ENCODE results near the gene TUBA8.
A peak's percentile ranks its signal among the peaks of the same experiment; 100 is the strongest.

The TUBA8 gene

GRCh38 chr22:18091916-18092526 is 18.6 kb upstream of the TUBA8 start:
- TF ChIP-seq TSHZ2 (CRISPR knock-in tag; IDR thresholded peaks at IDR 0.05) (no peak), PPARA (CRISPR knock-in tag; IDR thresholded peaks at IDR 0.05; ENCODE audit: borderline replicate concordance) (no peak), OSR1 (CRISPR knock-in tag; IDR thresholded peaks at IDR 0.05) (no peak), CREB5 (CRISPR knock-in tag; IDR thresholded peaks at IDR 0.05; ENCODE audit: low read depth) (no peak), ZNF70 (CRISPR knock-in tag; IDR thresholded peaks at IDR 0.05) (no peak), ISL1 (CRISPR knock-in tag; IDR thresholded peaks at IDR 0.05) (no peak), GLIS3 (CRISPR knock-in tag; IDR thresholded peaks at IDR 0.05) (no peak), ZNF565 (CRISPR knock-in tag; conservative IDR thresholded peaks at IDR 0.05; ENCODE audit: low read depth) (no peak), RARB (CRISPR knock-in tag; IDR thresholded peaks at IDR 0.05) (no peak), ZC3H10 (CRISPR knock-in tag; IDR thresholded peaks at IDR 0.05) (no peak), TCF4 (CRISPR knock-in tag; IDR thresholded peaks at IDR 0.05; ENCODE audit: borderline replicate concordance) (no peak), ZNF8 (CRISPR knock-in tag; IDR thresholded peaks at IDR 0.05) (no peak), POU6F1 (CRISPR knock-in tag; IDR thresholded peaks at IDR 0.05; ENCODE audit: borderline replicate concordance, low read depth) (no peak), ZFP3 (CRISPR knock-in tag; IDR thresholded peaks at IDR 0.05) (no peak), ESRRG (CRISPR knock-in tag; IDR thresholded peaks at IDR 0.05) (no peak), ZFP30 (CRISPR knock-in tag; IDR thresholded peaks at IDR 0.05) (no peak), ARNTL (CRISPR knock-in tag; IDR thresholded peaks at IDR 0.05; ENCODE audit: borderline replicate concordance, low read depth) (no peak), BACH2 (CRISPR knock-in tag; IDR thresholded peaks at IDR 0.05; ENCODE audit: borderline replicate concordance) (no peak), PATZ1 (CRISPR knock-in tag; IDR thresholded peaks at IDR 0.05; ENCODE audit: borderline replicate concordance) (no peak), SNAI2 (CRISPR knock-in tag; IDR thresholded peaks at IDR 0.05) (no peak)
- peak; percentile 48 for ATAC-seq

GRCh38 chr22:18093661-18094060 is 16.9 kb upstream of the TUBA8 start:
- no peak for ATAC-seq
- TF ChIP-seq POU6F1 (CRISPR knock-in tag; IDR thresholded peaks at IDR 0.05; ENCODE audit: borderline replicate concordance, low read depth) (no peak), BACH2 (CRISPR knock-in tag; IDR thresholded peaks at IDR 0.05; ENCODE audit: borderline replicate concordance) (no peak), TOX (CRISPR knock-in tag; IDR thresholded peaks at IDR 0.05; ENCODE audit: borderline replicate concordance) (no peak), ARNTL (CRISPR knock-in tag; IDR thresholded peaks at IDR 0.05; ENCODE audit: borderline replicate concordance, low read depth) (no peak), CSRNP3 (CRISPR knock-in tag; IDR thresholded peaks at IDR 0.05) (no peak), ZFP3 (CRISPR knock-in tag; IDR thresholded peaks at IDR 0.05) (no peak)
